Uterus (tissue), 4 donors: Measurements from ENCODE around the gene CMC4. TPM values are rescaled to one million over a fixed set of nuclear protein-coding genes. Genes with fewer than 3 reads are reported as not detected.

Experiments used
- DNase-seq, 2 donors: peaks; one replicate each; pipeline ENCODE4 v3.0.0-alpha.2; 2019 to 2020
- H3K27ac ChIP-seq, 2 donors: fragments of 200-600 bp; sonication (generic); 1 replicate in 1 of 2; 2 replicates in 1 of 2; pipeline ENCODE4 v1.5.1; 2016 to 2018
- H3K27me3 ChIP-seq, 2 donors: fragments of 200-600 bp; sonication (generic); one replicate each; pipeline ENCODE4 v1.5.1; 2018 to 2019; ENCODE audit warnings: control low read depth in 1 of 2
- H3K36me3 ChIP-seq, 2 donors: fragments of 200-600 bp; sonication (generic); one replicate each; pipeline ENCODE4 v1.5.1; 2019; ENCODE audit warnings: control low read depth in 1 of 2
- H3K4me1 ChIP-seq, 2 donors: fragments of 200-600 bp; sonication (generic); one replicate each; pipeline ENCODE4 v1.5.1; 2018 to 2019; ENCODE audit warnings: control low read depth in 1 of 2
- H3K4me3 ChIP-seq, 2 donors: fragments of 200-600 bp; sonication (generic); 1 replicate in 1 of 2; 2 replicates in 1 of 2; pipeline ENCODE4 v1.5.1; 2018 to 2019; ENCODE audit warnings: mild to moderate bottlenecking in 1 of 2
- H3K9me3 ChIP-seq, 2 donors: fragments of 200-600 bp; sonication (generic); one replicate each; pipeline ENCODE4 v1.5.1; 2019; ENCODE audit warnings: control low read depth in 1 of 2
- POLR2A ChIP-seq, 2 donors: fragments of 450-650 bp; IDR thresholded peaks; one replicate each; pipeline ENCODE4 v1.6.1; 2016; ENCODE audit warnings: antibody characterized with exemption in 2 of 2, mild to moderate bottlenecking in 1 of 2, moderate library complexity in 1 of 2
- intact Hi-C: fragments of 100-400 bp; cut with DNase I; formaldehyde crosslinking; loops from one replicate; pipeline ENCODE4 v1.15.1; 2023; ENCODE audit warnings: low total_unique reads
- total RNA-seq, 4 donors: library from RNA; depleted of rRNA in 3 of 4; stranded (reverse); fragments of >200 nt in 3 of 4; gene quantifications; one replicate each; pipeline versions ENCODE4 v1.1.0 to v1.2.4, GENCODE V29; 2014 to 2023
- TF ChIP-seq, protein P1 (sequence below), 4 experiments: fragments of 200-600 bp in 2 of 4; fragments of 450-650 bp in 2 of 4; sonication (generic) in 2 of 4; IDR thresholded peaks; one replicate each; pipeline ENCODE4 v1.5.1; 2016 to 2019; ENCODE audit warnings: antibody characterized with exemption in 4 of 4, mild to moderate bottlenecking in 2 of 4, moderate library complexity in 1 of 4
- donor health status: DM: yes; HTN: yes; CAD: no.

Gene CMC4
- total RNA-seq, 4 donors from 2014 or later, result 7.3 to 53.5 (median 12.2) TPM

DNA sequence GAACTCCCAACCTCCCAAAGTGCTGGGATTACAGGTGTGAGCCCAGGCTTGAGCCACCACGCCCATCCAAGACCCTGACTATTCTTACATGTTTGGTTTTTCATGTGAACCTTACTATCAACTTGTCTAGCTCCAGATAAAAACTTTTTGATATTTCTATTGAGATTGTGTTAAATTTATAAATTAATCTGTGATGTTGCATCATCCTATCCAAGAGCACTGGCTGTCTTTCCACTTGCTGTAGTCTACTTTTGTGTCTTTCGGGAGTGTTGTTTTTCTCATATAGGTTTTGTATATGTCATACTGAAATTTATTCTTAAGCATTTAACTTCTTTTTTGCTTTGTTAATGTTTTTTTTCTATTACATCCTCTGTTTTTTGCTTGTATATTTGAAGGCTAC lies 35.0 kb upstream of the CMC4 start:
- DNase-seq, result no peak
- H3K4me3 ChIP-seq, result no peak overlapping the region
- H3K27me3 ChIP-seq, result no peaks in the 10 kb centered on the region
- H3K9me3 ChIP-seq, result no peaks in the 10 kb centered on the region
- H3K27ac ChIP-seq, result no peak overlapping the region
- no peak for TF ChIP-seq POLR2A (IDR thresholded peaks at IDR 0.05)
- TF ChIP-seq, protein P1, sequence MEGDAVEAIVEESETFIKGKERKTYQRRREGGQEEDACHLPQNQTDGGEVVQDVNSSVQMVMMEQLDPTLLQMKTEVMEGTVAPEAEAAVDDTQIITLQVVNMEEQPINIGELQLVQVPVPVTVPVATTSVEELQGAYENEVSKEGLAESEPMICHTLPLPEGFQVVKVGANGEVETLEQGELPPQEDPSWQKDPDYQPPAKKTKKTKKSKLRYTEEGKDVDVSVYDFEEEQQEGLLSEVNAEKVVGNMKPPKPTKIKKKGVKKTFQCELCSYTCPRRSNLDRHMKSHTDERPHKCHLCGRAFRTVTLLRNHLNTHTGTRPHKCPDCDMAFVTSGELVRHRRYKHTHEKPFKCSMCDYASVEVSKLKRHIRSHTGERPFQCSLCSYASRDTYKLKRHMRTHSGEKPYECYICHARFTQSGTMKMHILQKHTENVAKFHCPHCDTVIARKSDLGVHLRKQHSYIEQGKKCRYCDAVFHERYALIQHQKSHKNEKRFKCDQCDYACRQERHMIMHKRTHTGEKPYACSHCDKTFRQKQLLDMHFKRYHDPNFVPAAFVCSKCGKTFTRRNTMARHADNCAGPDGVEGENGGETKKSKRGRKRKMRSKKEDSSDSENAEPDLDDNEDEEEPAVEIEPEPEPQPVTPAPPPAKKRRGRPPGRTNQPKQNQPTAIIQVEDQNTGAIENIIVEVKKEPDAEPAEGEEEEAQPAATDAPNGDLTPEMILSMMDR (IDR thresholded peaks at IDR 0.05), result no peak
- intact Hi-C loops, result no loop called here
- H3K36me3 ChIP-seq, result no peaks in the 10 kb centered on the region
- no peaks in the 10 kb centered on the region for H3K4me1 ChIP-seq

GRCh38 chrX:155094468-155095061 lies 23.6 kb upstream of the CMC4 start:
- Histone ChIP-seq H3K36me3 (no peaks in the 10 kb centered on the region), H3K27ac (no peak overlapping the region), H3K27me3 (no peaks in the 10 kb centered on the region), H3K4me1 (no peaks in the 10 kb centered on the region), H3K4me3 (no peak overlapping the region), H3K9me3 (no peaks in the 10 kb centered on the region)
- TF ChIP-seq, protein P1 (IDR thresholded peaks at IDR 0.05), result peak; percentile 22 to 48 (median 38)
- no peak for TF ChIP-seq POLR2A (IDR thresholded peaks at IDR 0.05)
- no peak for DNase-seq
- intact Hi-C loops, result no loop called here

DNA sequence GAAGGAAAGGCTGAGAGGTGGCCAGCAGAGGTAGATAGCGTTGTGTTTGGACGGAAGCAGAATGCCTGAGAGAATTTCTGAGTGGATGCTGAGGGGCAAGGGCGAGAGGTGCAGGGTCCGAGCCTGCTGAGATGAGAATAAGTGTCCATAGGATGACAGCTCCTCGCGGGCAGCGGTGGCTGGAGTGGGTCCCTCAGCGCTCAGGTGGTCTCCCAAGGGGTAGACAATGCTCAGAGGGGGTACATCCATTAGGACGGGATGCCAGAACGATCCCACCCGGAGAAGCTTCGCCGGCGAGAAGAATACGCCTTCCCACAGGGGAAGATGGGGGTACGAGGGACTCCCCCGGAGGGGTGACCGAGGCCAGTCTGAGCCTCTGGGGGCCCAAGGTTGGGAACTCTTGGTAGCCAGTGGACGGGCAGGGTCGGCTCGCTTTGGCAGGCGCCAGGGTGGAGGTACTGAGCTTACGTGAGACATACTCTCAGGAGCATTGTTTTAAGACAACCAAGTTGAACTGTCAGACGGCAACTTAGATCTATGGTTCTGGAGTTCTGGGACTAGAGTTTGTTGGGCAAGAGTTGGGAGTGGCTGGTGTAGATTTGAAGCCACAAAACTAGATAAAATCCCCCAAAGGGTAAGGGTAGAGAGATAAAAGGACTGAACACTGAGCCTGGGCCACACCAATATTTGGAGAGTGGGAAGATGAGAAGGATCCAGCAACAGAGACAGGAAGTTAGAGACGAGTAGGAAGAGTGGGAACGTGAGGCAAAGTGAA lies 16.2 kb upstream of the CMC4 start:
- TF ChIP-seq, protein P1 (IDR thresholded peaks at IDR 0.05), result no peak
- TF ChIP-seq POLR2A (IDR thresholded peaks at IDR 0.05), result no peak
- Histone ChIP-seq H3K36me3 (no peaks in the 10 kb centered on the region), H3K4me3 (no peak overlapping the region), H3K27ac (no peak overlapping the region), H3K27me3 (no peaks in the 10 kb centered on the region), H3K4me1 (no peaks in the 10 kb centered on the region), H3K9me3 (no peaks in the 10 kb centered on the region)
- no peak for DNase-seq
- intact Hi-C loops, result no loop called here

DNA sequence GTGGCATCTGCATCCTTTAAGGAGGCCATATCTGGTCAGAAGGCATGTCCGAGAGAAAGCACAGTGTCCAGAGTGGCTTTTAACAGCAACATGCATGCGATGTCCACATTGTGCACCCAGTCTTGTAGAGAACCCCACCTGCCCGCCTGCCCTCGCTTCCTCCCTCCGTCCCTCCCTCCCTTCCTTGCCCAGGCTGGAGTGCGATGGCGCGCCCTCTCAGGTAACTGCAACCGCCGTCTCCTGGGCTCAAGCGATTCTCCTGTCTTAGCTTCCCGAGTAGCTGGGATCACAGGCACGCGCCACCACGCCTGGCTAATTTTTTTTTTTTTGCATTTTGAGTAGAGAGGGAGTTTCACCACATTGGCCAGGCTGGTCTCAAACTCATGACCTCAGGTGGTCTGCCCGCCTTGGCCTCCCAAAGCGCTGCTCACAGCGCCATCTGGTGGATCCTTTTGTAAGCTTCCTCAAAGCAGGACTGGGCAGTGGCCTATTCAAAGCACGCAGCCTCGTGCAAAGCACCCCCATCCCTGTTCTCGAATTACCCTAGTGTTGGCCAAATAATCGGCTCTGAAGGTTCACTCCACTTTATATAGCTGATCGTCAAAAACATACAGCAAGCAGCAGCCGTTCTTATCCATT lies 15.4 kb upstream of the CMC4 start:
- no peak for TF ChIP-seq POLR2A (IDR thresholded peaks at IDR 0.05)
- TF ChIP-seq, protein P1 (IDR thresholded peaks at IDR 0.05), result peak; percentile 22 to 41 (median 32)
- Histone ChIP-seq H3K4me1 (no peaks in the 10 kb centered on the region), H3K9me3 (no peaks in the 10 kb centered on the region), H3K4me3 (no peak overlapping the region), H3K27ac (no peak overlapping the region), H3K36me3 (no peaks in the 10 kb centered on the region), H3K27me3 (no peaks in the 10 kb centered on the region)
- peak in 1 of 2 donors; percentile 38 for DNase-seq
- intact Hi-C loops, result no loop called here
